Measurements from ENCODE around the gene DPEP3.

Gene DPEP3

GRCh38 chr16:67961551-67961957 is 18.7 kb downstream of the DPEP3 start:
- no peak for TF ChIP-seq CTCF (IDR thresholded peaks at IDR 0.05; ENCODE audit: low read depth, low read length, missing control alignments)
- in situ Hi-C loops (cut with HindIII; ENCODE audit: low sequenced_read_pairs): no loop called here
- no peak overlapping the region for H3K4me3 ChIP-seq (ENCODE audit: low read depth, low read length)
- DNase-seq (ENCODE audit: low read depth): no peak

DNA sequence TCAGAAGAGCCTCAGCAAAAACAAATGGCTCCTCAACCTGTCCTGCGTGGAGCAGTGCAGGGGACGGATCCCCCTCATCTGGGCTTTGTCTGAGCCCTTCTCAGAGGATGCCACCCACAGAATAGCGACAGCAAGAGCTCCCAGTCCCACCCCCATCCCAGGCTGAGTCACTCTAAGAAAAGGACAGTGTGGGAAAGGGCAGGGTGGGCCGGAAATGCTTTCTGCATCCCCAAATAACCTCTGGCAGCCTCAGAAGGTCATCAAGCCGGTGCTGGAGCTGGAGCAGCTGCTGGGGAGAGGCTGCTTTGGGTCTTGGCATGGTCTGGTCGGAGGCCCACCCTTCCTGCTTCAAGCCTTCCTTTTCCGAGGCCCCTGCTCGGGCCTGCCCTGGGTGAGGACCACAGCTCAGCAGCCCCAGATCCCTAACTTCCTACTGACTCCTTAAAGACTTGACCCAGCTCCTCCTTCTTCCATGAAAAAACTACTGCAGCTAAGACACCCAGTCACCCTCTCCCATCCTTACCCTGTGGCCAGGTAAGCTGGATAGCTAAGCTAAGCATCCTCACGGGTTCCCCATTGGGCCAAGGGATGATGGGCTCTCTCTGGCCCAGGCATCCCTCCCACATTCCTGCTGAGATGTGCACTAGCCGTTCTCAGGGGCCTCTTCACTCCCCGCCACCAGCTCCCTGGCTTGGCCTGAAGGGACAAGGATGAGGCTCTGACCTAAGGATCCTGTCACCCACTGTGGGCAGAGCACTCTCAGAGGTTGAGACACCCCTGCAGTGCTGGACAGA is 20.6 kb downstream of the DPEP3 start:
- in situ Hi-C loops (cut with HindIII; ENCODE audit: low sequenced_read_pairs): no loop called here
- H3K4me3 ChIP-seq (ENCODE audit: low read depth, low read length): no peak overlapping the region
- no peak for TF ChIP-seq CTCF (IDR thresholded peaks at IDR 0.05; ENCODE audit: low read depth, low read length, missing control alignments)
- no peak for DNase-seq (ENCODE audit: low read depth)

DNA sequence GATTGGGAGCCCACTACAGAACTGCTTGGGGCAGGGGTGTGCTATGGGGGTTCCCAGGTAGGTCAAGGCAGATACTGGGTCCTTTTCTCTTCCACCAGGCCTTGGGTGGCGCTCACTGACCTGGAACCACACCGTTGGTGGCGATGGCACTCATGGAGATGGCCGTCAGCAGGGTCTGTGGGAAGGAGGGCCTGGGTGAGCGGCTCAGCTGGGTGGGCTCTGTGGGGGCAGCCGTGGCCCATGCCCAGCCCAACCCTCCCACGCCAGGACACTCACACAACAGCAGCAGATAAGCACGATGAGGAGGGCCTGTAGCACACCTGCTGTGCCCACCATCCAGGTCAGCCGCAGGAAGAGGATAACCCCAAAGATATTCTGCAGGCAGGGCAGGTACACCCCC is 22.7 kb downstream of the DPEP3 start:
- in situ Hi-C loops (cut with HindIII; ENCODE audit: low sequenced_read_pairs): no loop called here
- H3K4me3 ChIP-seq (ENCODE audit: low read depth, low read length): no peak overlapping the region
- no peak for DNase-seq (ENCODE audit: low read depth)
- TF ChIP-seq CTCF (IDR thresholded peaks at IDR 0.05; ENCODE audit: low read depth, low read length, missing control alignments): no peak

GRCh38 chr16:67954421-67955196 is 25.7 kb downstream of the DPEP3 start:
- no peak for TF ChIP-seq CTCF (IDR thresholded peaks at IDR 0.05; ENCODE audit: low read depth, low read length, missing control alignments)
- in situ Hi-C loops (cut with HindIII; ENCODE audit: low sequenced_read_pairs): no loop called here
- no peak for DNase-seq (ENCODE audit: low read depth)
- H3K4me3 ChIP-seq (ENCODE audit: low read depth, low read length): no peak overlapping the region

DNA sequence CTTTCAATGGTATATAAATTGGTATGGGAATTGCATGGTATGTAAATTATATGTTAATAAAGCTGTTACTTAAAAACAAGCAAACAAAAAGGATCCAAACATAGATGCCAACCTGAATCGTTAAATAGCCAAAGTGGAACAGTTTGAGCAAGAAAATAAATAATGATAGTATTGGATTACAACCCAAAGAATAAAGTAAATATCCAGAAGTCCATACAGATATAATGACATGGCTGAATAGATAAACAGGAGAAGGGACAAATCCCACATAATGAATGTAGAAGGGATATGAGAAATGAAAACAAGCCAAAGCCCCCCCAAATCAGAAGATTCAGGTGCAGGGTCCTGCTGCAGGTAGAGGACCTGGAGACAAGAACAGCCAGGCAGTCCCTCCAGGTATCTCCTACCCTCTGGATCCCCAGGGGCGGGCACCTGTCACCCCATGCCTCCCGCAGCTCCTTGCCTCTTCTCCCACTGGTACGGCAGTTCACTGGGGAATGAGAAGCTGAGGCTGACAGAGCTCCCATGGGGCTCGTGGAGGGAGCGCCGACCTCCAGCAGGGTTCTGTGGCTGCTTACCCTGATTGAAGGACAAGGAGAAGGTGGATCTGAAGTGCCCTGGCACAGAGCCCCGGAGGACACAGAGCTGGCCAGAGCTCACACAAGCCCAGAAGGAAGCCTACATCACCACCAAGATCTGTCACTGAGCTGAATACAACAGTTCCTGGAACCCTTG is 26.5 kb downstream of the DPEP3 start:
- DNase-seq (ENCODE audit: low read depth): no peak
- H3K4me3 ChIP-seq (ENCODE audit: low read depth, low read length): no peak overlapping the region
- TF ChIP-seq CTCF (IDR thresholded peaks at IDR 0.05; ENCODE audit: low read depth, low read length, missing control alignments): no peak
- in situ Hi-C loops (cut with HindIII; ENCODE audit: low sequenced_read_pairs): no loop called here

GRCh38 chr16:67951485-67951884 is 28.8 kb downstream of the DPEP3 start:
- no peak overlapping the region for H3K4me3 ChIP-seq (ENCODE audit: low read depth, low read length)
- in situ Hi-C loops (cut with HindIII; ENCODE audit: low sequenced_read_pairs): no loop called here
- no peak for DNase-seq (ENCODE audit: low read depth)
- TF ChIP-seq CTCF (IDR thresholded peaks at IDR 0.05; ENCODE audit: low read depth, low read length, missing control alignments): no peak

Measured in astrocyte of the cerebellum (primary cell).